NB4 (cell line): Measurements from ENCODE around the gene PXN.
A peak's percentile ranks its signal among the peaks of the same experiment; 100 is the strongest.

Experiments
- DNase-seq: peaks from one replicate; pipeline ENCODE4 v3.0.0; 2010; ENCODE audit warnings: low read depth
- H3K4me3 ChIP-seq: one replicate; pipeline ENCODE4 v1.5.1; 2011; ENCODE audit warnings: mild to moderate bottlenecking, low read depth, low read length, moderate library complexity
- CTCF ChIP-seq: IDR thresholded peaks from one replicate; pipeline ENCODE4 v1.5.1; 2012; ENCODE audit warnings: low read depth, low read length
- MAX ChIP-seq: IDR thresholded peaks from 2 replicates; pipeline ENCODE4 v1.6.1; 2011; ENCODE audit warnings: low read depth, low read length
- MYC ChIP-seq: IDR thresholded peaks from 2 replicates; pipeline ENCODE4 v1.6.1; 2011; ENCODE audit warnings: low read depth, low read length
- POLR2A ChIP-seq: IDR thresholded peaks from 2 replicates; pipeline ENCODE4 v1.6.1; 2011; ENCODE audit warnings: mild to moderate bottlenecking; ENCODE audit not compliant: insufficient read length; ENCODE audit errors: extremely low read depth

PXN gene

GRCh38 chr12:120199595-120200306, 65.8 kb downstream of the PXN start:
- TF ChIP-seq POLR2A, result no peak
- TF ChIP-seq MAX, result no peak
- no peak for TF ChIP-seq MYC
- TF ChIP-seq CTCF, result no peak
- peak; percentile 64 for DNase-seq
- peak overlapping the region; percentile 100 for H3K4me3 ChIP-seq

- TF ChIP-seq MYC, result no peak
- no peak for TF ChIP-seq POLR2A
- no peak for TF ChIP-seq MAX
- TF ChIP-seq CTCF, result no peak
- peak overlapping the region; percentile 100 for H3K4me3 ChIP-seq
- DNase-seq, result no peak
Measured at GRCh38 chr12:120199025-120199424, 66.5 kb downstream of the PXN start.

GRCh38 chr12:120197542-120197887, 68.0 kb downstream of the PXN start:
- H3K4me3 ChIP-seq, result peak overlapping the region; percentile 49
- TF ChIP-seq MAX (no peak), POLR2A (no peak), CTCF (no peak)
- no peak for DNase-seq

- peak; percentile 59 for DNase-seq
- H3K4me3 ChIP-seq, result peak overlapping the region; percentile 49
Measured at GRCh38 chr12:120196817-120197541, 68.6 kb downstream of the PXN start.

GRCh38 chr12:120196363-120196762, 69.2 kb downstream of the PXN start:
- no peak for TF ChIP-seq MAX
- TF ChIP-seq MYC, result 0 out of 2 replicates have a peak, but pooled peaks have one; percentile 22
- peak overlapping the region; percentile 79 for H3K4me3 ChIP-seq
- DNase-seq, result no peak

GRCh38 chr12:120194534-120195395, 70.8 kb downstream of the PXN start, which contains the start of gene GCN1:
GCN1 (minus strand) TSS chr12:120194715; CDS start chr12:120194697, 18 bp downstream.
- peak within 1 kb of the TSS; percentile 79 for H3K4me3 ChIP-seq
- peak; percentile 86 for TF ChIP-seq POLR2A
- TF ChIP-seq MAX, result peak; percentile 93
- TF ChIP-seq CTCF, result no peak
- TF ChIP-seq MYC, result peak; percentile 100
- DNase-seq, result peak; percentile 92
